Lower leg skin (tissue), 4 donors: ENCODE results near the gene SMTN. TPM values are rescaled to one million over a fixed set of nuclear protein-coding genes. Genes with fewer than 3 reads are reported as not detected.

Source experiments
- DNase-seq, 2 donors: peaks; one replicate each; pipeline ENCODE4 v3.0.0-alpha.2; 2019; ENCODE audit warnings: low spot score in 2 of 2
- H3K4me3 ChIP-seq: fragments of 200-600 bp; sonication (generic); 2 replicates; pipeline ENCODE4 v1.5.1; 2017; ENCODE audit warnings: mild to moderate bottlenecking, low read depth; ENCODE audit not compliant: poor library complexity, severe bottlenecking
- POLR2A ChIP-seq, 2 donors: fragments of 450-650 bp; IDR thresholded peaks; one replicate each; pipeline ENCODE4 v1.6.1; 2016 to 2017; ENCODE audit warnings: antibody characterized with exemption in 2 of 2, mild to moderate bottlenecking in 1 of 2, moderate library complexity in 1 of 2
- whole genome bisulfite sequencing, 2 donors: methylation state at CpG; one replicate each; pipeline ENCODE4 v1.1.5; 2018; 5-methylcytosine and 5-hydroxymethylcytosine counted together
- intact Hi-C: fragments of 100-400 bp; cut with DNase I; formaldehyde crosslinking; loops from one replicate; pipeline ENCODE4 v1.15.0; 2023; ENCODE audit warnings: low total_unique reads
- total RNA-seq, 4 donors: library from RNA; depleted of rRNA; stranded (reverse); fragments of >200 nt; gene quantifications; one replicate each; pipeline ENCODE4 v1.1.0, GENCODE V29; 2016
- TF ChIP-seq, protein P1 (sequence below), 3 donors: fragments of 450-650 bp; IDR thresholded peaks; one replicate each; pipeline ENCODE4 v1.5.1; 2016; ENCODE audit warnings: antibody characterized with exemption in 3 of 3, mild to moderate bottlenecking in 3 of 3, moderate library complexity in 2 of 3

Gene SMTN
- total RNA-seq, 4 donors from 2014 or later, result 46.1 to 86.1 (median 62.3) TPM

DNA sequence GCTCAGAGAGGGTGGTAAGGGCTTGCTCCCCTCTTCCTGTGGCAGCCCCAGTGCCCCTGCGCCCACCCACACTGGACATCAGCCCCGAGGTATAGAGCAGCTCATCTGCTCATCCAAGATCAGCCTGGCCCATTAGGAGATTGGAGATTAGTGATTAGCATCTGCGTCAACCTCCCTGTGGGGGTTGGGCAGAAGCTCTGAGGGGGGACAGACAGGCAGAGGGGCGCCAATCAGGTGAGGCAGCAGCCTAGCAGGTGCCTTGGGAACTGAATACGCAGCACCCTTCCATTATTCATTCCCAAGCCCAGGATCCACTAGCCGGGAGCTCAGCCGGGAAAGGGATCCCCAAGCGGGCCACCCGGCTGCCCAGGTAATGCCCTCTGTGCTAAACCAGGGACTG, 11.0 kb downstream of the SMTN start:
- WGBS, 2 donors, result 96% methylated on average over 9 of the region's 9 CpGs
- TF ChIP-seq POLR2A (IDR thresholded peaks at IDR 0.05), result no peak
- TF ChIP-seq, protein P1, sequence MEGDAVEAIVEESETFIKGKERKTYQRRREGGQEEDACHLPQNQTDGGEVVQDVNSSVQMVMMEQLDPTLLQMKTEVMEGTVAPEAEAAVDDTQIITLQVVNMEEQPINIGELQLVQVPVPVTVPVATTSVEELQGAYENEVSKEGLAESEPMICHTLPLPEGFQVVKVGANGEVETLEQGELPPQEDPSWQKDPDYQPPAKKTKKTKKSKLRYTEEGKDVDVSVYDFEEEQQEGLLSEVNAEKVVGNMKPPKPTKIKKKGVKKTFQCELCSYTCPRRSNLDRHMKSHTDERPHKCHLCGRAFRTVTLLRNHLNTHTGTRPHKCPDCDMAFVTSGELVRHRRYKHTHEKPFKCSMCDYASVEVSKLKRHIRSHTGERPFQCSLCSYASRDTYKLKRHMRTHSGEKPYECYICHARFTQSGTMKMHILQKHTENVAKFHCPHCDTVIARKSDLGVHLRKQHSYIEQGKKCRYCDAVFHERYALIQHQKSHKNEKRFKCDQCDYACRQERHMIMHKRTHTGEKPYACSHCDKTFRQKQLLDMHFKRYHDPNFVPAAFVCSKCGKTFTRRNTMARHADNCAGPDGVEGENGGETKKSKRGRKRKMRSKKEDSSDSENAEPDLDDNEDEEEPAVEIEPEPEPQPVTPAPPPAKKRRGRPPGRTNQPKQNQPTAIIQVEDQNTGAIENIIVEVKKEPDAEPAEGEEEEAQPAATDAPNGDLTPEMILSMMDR (IDR thresholded peaks at IDR 0.05), result no peak
- intact Hi-C loops, result no loop called here
- no peak for DNase-seq
- H3K4me3 ChIP-seq, result no peak overlapping the region

DNA sequence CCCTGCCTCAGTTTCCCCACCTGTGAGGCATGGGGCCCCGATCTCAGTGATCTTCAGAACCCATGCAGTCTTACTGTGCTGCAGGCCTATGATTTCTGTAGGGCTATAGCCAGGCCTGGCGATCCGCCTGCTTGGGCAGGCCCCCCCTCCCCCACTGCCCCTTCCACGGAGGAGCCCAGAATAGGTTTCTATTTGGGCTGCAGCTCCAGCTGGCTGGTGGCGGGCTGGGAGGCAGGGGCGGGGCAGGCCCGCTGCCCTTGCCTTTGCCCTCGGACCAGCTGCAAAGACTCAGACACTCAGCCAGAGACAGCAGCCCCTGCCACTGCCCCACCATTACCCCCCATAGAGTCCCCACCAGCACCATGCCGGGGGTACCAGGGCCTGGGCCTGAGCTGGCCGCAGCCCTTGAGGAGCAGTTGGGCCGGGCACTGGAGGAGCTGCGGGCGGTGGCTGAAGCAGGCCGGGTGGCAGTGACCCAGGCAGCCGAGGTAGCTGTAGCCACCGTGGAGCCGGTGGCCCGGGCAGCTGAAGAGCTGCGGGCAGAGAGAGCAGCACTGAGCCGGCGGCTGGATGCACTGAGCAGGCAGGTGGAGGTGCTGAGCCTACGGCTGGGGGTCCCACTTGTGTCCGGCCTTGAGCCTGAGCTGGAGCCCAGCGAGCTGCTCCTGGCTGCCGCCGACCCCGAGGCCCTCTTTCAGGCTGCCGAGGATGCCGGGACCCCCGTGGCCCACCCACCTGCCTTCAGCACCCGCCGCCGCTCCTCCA, 12.2 kb downstream of the SMTN start:
- no peak for TF ChIP-seq POLR2A (IDR thresholded peaks at IDR 0.05)
- TF ChIP-seq, protein P1 (IDR thresholded peaks at IDR 0.05), result no peak
- no peak overlapping the region for H3K4me3 ChIP-seq
- no peak for DNase-seq
- intact Hi-C loops, result no loop called here
- WGBS, 2 donors, result 90 to 92% methylated on average over 20 to 30 of the region's 33 CpGs

DNA sequence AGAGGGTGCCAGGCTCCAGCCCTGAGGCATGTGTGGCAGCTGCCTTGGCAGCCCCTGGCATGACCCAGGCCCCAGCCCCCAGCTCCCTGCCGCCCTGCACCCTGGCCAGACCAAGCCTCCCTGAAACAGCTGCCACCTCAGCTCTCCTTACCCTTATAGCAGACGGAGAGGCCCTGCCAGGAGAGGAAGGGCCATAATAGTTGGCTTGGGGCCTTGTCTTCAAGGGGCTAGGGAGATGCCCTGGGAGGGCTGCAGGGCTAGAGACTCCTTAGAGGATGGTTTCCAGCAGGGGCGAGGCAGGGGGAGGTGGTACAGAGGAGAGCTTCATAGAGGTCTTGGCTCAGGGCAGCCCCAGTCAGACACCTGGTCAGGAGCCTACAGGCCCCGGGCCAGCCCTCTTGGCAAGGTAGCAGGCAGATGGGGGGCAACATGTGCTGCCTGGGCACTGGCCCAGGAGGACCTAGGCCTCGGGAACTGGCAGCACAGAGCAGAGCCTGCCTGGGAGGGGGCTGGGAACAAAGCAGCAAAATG, 13.0 kb downstream of the SMTN start:
- H3K4me3 ChIP-seq, result no peak overlapping the region
- DNase-seq, result no peak
- TF ChIP-seq, protein P1 (IDR thresholded peaks at IDR 0.05), result no peak
- TF ChIP-seq POLR2A (IDR thresholded peaks at IDR 0.05), result no peak
- WGBS, 2 donors, result 57 to 61% methylated on average over 4 to 5 of the region's 5 CpGs
- intact Hi-C loops, result no loop called here

DNA sequence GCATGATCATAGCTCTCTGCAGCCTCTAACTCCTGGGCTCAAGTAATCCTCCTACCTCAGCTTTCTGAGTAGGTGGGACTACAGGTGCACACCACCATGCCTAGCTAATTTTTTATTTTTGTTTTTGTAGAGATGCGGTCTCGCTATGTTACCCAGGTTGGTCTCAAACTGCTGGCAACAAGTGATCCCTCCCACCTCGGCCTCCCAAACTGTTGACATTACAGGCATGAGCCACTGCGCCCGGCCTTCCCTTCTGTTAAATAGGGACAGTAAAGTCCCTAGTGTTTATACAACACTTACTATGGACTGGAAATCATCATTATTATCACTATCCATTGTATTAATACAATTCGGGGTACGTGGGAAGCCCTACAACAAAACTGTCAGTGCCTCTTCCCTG, 13.6 kb downstream of the SMTN start:
- H3K4me3 ChIP-seq, result no peak overlapping the region
- DNase-seq, result no peak
- TF ChIP-seq POLR2A (IDR thresholded peaks at IDR 0.05), result no peak
- TF ChIP-seq, protein P1 (IDR thresholded peaks at IDR 0.05), result no peak
- 93 to 98% methylated on average over 7 of the region's 7 CpGs for WGBS, 2 donors
- intact Hi-C loops, result no loop called here

DNA sequence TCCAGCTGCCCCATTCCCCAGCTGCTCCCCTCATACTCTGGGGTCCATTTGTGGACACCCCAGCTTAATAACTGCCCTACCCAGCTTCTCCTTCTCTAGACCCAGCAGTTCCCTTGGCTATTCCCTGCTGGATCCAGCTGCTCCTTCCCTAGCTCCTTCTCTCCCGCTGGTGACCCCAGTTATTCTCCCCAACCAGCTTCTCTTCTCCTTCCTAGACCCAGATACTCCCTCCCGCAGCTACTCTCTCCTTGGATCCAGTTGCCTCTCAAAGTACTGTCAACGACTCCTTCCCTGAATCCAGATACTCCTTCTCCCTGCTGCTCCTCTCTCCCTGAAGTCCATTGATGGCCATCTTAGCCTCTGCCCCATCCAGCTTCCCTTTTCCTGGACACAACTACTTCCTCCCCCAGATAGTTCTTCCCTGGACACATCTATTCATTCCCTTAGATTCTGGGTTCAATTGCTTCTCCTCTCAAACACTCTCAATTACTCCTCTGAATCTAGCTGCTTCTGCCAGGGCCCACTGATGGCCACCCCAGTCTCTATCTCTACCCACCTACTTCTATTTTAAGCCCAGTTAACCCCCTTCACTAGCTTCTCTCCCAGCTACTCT, 14.6 kb downstream of the SMTN start:
- DNase-seq, result no peak
- H3K4me3 ChIP-seq, result no peak overlapping the region
- WGBS, 2 donors, result 95 to 97% methylated on average over 3 of the region's 3 CpGs
- intact Hi-C loops, result no loop called here
- TF ChIP-seq POLR2A (IDR thresholded peaks at IDR 0.05), result no peak
- TF ChIP-seq, protein P1 (IDR thresholded peaks at IDR 0.05), result no peak
